HG03139 (cell line): ENCODE measurements around the gene PPP1R14D.

Source experiments
- ATAC-seq: cut with Tn5 transposase; IDR thresholded peaks from one replicate; pipeline ENCODE4 v1.9.1; 2021; ENCODE audit not compliant: unreplicated experiment

PPP1R14D gene

GRCh38 chr15:40853241-40853890 lies 24.9 kb upstream of the PPP1R14D start:
- no peak for ATAC-seq

- ATAC-seq, result no peak
These were observed 24.0 kb upstream of the PPP1R14D start for GRCh38 chr15:40852529-40852928.

- ATAC-seq, result no peak
These were observed 22.1 kb upstream of the PPP1R14D start for GRCh38 chr15:40850576-40851112.

- peak; percentile 51 for ATAC-seq
These were observed 18.9 kb upstream of the PPP1R14D start for GRCh38 chr15:40847223-40847961.

- no peak for ATAC-seq
These were observed 18.3 kb upstream of the PPP1R14D start for GRCh38 chr15:40846841-40847222.

GRCh38 chr15:40845511-40846284 lies 17.2 kb upstream of the PPP1R14D start:
- ATAC-seq, result no peak

GRCh38 chr15:40845036-40845435 lies 16.5 kb upstream of the PPP1R14D start:
- no peak for ATAC-seq

GRCh38 chr15:40844696-40845030 lies 16.2 kb upstream of the PPP1R14D start:
- no peak for ATAC-seq

GRCh38 chr15:40843885-40844695 lies 15.6 kb upstream of the PPP1R14D start, which contains the start of gene SPINT1:
Gene SPINT1, plus strand, starts transcription at chr15:40844048. Its CDS starts 507 bp downstream, at chr15:40844555.
- no peak for ATAC-seq

- ATAC-seq, result no peak
These were observed 14.9 kb upstream of the PPP1R14D start for GRCh38 chr15:40843261-40843884.

- ATAC-seq, result no peak
These were observed 13.2 kb upstream of the PPP1R14D start for GRCh38 chr15:40841741-40842140.

- ATAC-seq, result no peak
These were observed 10.2 kb upstream of the PPP1R14D start for GRCh38 chr15:40838756-40839155.

- no peak for ATAC-seq
These were observed 7.5 kb upstream of the PPP1R14D start for GRCh38 chr15:40836020-40836419.

GRCh38 chr15:40832903-40833302 lies 4.4 kb upstream of the PPP1R14D start:
- no peak for ATAC-seq

GRCh38 chr15:40831861-40832260 lies 3.4 kb upstream of the PPP1R14D start:
- ATAC-seq, result no peak

- no peak for ATAC-seq
These were observed 2.4 kb upstream of the PPP1R14D start for GRCh38 chr15:40830884-40831283.

GRCh38 chr15:40829115-40829514 lies 607 bp upstream of the PPP1R14D start:
- no peak for ATAC-seq

- ATAC-seq, result no peak
These were observed 2.0 kb downstream of the PPP1R14D start for GRCh38 chr15:40826423-40827075.

GRCh38 chr15:40825661-40826422 lies 2.7 kb downstream of the PPP1R14D start:
- no peak for ATAC-seq
